ENCODE measurements around the gene DSCAML1.

- TF ChIP-seq, protein P1, sequence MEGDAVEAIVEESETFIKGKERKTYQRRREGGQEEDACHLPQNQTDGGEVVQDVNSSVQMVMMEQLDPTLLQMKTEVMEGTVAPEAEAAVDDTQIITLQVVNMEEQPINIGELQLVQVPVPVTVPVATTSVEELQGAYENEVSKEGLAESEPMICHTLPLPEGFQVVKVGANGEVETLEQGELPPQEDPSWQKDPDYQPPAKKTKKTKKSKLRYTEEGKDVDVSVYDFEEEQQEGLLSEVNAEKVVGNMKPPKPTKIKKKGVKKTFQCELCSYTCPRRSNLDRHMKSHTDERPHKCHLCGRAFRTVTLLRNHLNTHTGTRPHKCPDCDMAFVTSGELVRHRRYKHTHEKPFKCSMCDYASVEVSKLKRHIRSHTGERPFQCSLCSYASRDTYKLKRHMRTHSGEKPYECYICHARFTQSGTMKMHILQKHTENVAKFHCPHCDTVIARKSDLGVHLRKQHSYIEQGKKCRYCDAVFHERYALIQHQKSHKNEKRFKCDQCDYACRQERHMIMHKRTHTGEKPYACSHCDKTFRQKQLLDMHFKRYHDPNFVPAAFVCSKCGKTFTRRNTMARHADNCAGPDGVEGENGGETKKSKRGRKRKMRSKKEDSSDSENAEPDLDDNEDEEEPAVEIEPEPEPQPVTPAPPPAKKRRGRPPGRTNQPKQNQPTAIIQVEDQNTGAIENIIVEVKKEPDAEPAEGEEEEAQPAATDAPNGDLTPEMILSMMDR (conservative IDR thresholded peaks at IDR 0.05; ENCODE audit: low read length): no peak
- TF ChIP-seq EZH2phosphoT487 (IDR thresholded peaks at IDR 0.05; ENCODE audit: borderline replicate concordance, low read depth, low read length): no peak
These were observed 370.1 kb downstream of the DSCAML1 start for GRCh38 chr11:117426941-117427340.

Data from OCI-LY7 (cell line).